ENCODE measurements around the gene EXOC4. TPM values are rescaled to one million over a fixed set of nuclear protein-coding genes. Genes with fewer than 3 reads are reported as not detected.

The EXOC4 gene
- total RNA-seq, 1 experiment from 2014 or later: 75.8 TPM

- no CpG with 5 or more reads among the region's 5 CpGs for WGBS (ENCODE audit: extremely low coverage, insufficient read length, low lambda C conversion rate)
- Mint-ChIP-seq H3K36me3 (ENCODE audit: insufficient read depth in 1 of 3, low read depth in 3 of 3) (peaks cover 10 to 12% (median 10%) of the 10 kb centered on the region in 3 experiments; a peak in 6 of 7 replicates), H3K27me3 (ENCODE audit: low read depth) (no peaks in the 10 kb centered on the region)
Measured at GRCh38 chr7:133782470-133782869, 529.6 kb downstream of the EXOC4 start.

More at GRCh38 chr7:133782470-133782869, 529.6 kb downstream of the EXOC4 start:
- H3K4me1 Mint-ChIP-seq: no peaks in the 10 kb centered on the region
- Histone ChIP-seq H2BK5ac (ENCODE audit: insufficient read length, low read length) (no peak overlapping the region), H4K5ac (ENCODE audit: insufficient read length, low read depth, low read length) (no peak overlapping the region), H3K23ac (ENCODE audit: insufficient read length, low read depth, low read length) (no peak overlapping the region), H3K79me1 (ENCODE audit: insufficient read depth, low read depth, low read length, poor library complexity, severe bottlenecking) (no peaks in the 10 kb centered on the region), H3K4ac (ENCODE audit: low read depth, low read length) (no peak overlapping the region), H3K9me3 (ENCODE audit: control insufficient read depth, low read depth, low read length) (no peaks in the 10 kb centered on the region), H4K8ac (replicated peaks; ENCODE audit: insufficient read length, low read depth, low read length) (no peak overlapping the region), H2BK12ac (ENCODE audit: insufficient read length, low read depth, low read length) (no peak overlapping the region), H2AFZ (ENCODE audit: low read length) (no peak overlapping the region), H2BK20ac (ENCODE audit: low read depth, low read length, poor library complexity, severe bottlenecking) (no peak overlapping the region), H3K18ac (ENCODE audit: insufficient read length, low read depth, low read length) (no peak overlapping the region), H3K14ac (ENCODE audit: insufficient read depth, low read length) (no peak overlapping the region), H3T11ph (ENCODE audit: low read length) (no peak overlapping the region), H3K23me2 (ENCODE audit: insufficient read length, low read depth, low read length, poor library complexity, severe bottlenecking) (no peaks in the 10 kb centered on the region), H4K20me1 (ENCODE audit: control insufficient read depth, insufficient read depth, insufficient read length) (no peaks in the 10 kb centered on the region), H3K4me1 (ENCODE audit: insufficient read depth, low read length) (no peaks in the 10 kb centered on the region), H3K56ac (ENCODE audit: insufficient read length, low read depth, low read length) (no peak overlapping the region), H3K27ac (ENCODE audit: insufficient read length, low read depth, low read length) (no peak overlapping the region), H4K91ac (ENCODE audit: insufficient read length, low read depth, low read length) (no peak overlapping the region), H2BK120ac (ENCODE audit: low read depth, low read length, poor library complexity, severe bottlenecking) (no peak overlapping the region), H3K79me2 (ENCODE audit: insufficient read depth, low read length) (no peaks in the 10 kb centered on the region), H3K9ac (ENCODE audit: extremely low read depth, insufficient read length, low read length) (no peak overlapping the region), H2AK5ac (ENCODE audit: insufficient read length, low read length) (no peak overlapping the region), H2BK15ac (ENCODE audit: low read depth, low read length) (no peak overlapping the region), H3K4me2 (ENCODE audit: insufficient read depth, insufficient read length, low read length) (no peak overlapping the region), H3K27me3 (ENCODE audit: insufficient read depth, low read length) (no peaks in the 10 kb centered on the region)
- H3K4me3 Mint-ChIP-seq: no peak overlapping the region
- H3K27ac Mint-ChIP-seq: no peak overlapping the region
- H3K9me3 Mint-ChIP-seq: no peaks in the 10 kb centered on the region; a peak in 1 of 5 replicates
- TF ChIP-seq CTCF (conservative IDR thresholded peaks at IDR 0.05): no peak
- no peak for DNase-seq
